Activated naive CD8-positive, alpha-beta T cell treated with anti-CD3 and anti-CD28 coated beads for 36 hours (primary cell): ENCODE results near the gene LBH. TPM values are rescaled to one million over a fixed set of nuclear protein-coding genes. Genes with fewer than 3 reads are reported as not detected.

Source experiments
- DNase-seq: peaks from one replicate; pipeline ENCODE4 v3.0.0; 2021
- H3K27ac Mint-ChIP-seq: one replicate; pipeline ENCODE4 v1.8.0; 2022; ENCODE audit warnings: mild to moderate bottlenecking, moderate library complexity, mixed read lengths
- H3K27me3 Mint-ChIP-seq: one replicate; pipeline ENCODE4 v1.8.0; 2022; ENCODE audit warnings: mild to moderate bottlenecking, mixed read lengths
- H3K36me3 Mint-ChIP-seq: one replicate; pipeline ENCODE4 v1.8.0; 2021; ENCODE audit warnings: mild to moderate bottlenecking, mixed read lengths
- H3K4me1 Mint-ChIP-seq: one replicate; pipeline ENCODE4 v1.8.0; 2021; ENCODE audit warnings: mixed read lengths
- H3K4me3 Mint-ChIP-seq: one replicate; pipeline ENCODE4 v1.8.0; 2022; ENCODE audit warnings: mild to moderate bottlenecking, moderate library complexity, mixed read lengths
- H3K9me3 Mint-ChIP-seq: one replicate; pipeline ENCODE4 v1.8.0; 2022; ENCODE audit warnings: mixed read lengths
- total RNA-seq, 2 experiments: library from RNA; stranded (reverse); gene quantifications; one replicate each; pipeline ENCODE4 v1.2.3, GENCODE V29; 2021

LBH gene
- 10 to 100 TPM; 85.0 to 89.2 TPM for total RNA-seq

DNA sequence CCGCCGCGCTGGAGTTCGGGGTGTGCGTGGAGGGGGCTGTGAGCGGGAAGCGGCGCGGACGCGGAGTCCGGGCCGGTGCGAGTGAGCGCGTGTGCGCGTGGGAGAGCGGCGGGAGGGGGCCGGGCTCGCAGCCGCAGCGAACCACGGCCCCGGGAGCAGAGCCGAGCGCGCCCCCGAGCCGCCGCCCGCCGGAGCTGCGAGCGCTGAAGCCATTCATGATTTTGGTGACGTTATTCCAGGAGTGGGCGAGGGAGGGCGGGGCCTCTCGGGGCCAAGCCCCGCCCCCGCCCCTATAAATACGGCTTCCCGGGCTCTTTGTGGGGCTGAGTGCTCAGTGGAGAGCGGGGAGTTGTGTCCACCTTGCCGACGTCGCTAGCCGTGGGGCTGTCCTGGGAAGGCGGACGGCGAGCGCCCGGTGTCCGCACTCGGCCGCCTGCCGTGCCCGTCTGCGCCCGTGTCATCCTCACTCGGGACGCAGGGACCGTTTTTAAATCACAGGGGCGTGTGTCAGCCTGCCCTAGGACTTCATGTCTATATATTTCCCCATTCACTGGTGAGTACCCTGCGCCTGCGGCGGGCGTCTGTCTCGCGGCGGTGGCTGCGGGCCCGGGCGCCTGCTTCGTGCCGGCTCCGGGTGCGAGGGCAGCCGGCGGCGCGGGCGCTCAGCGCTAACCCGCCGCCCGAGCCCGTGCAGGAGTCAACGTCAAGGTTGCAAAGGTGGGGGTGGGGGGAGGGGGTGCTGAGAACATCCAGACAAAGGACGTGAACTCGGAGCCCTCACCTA, at the start of gene LBH:
LBH (plus strand) TSS at position 323 of the 784 bp plus-strand sequence; CDS start at position 528, 205 bp downstream.
- peaks cover 26% of the 10 kb centered on the region for H3K36me3 Mint-ChIP-seq
- peaks cover 63% of the 10 kb centered on the region for H3K4me1 Mint-ChIP-seq
- peak within 1 kb of the TSS; percentile 94 for H3K27ac Mint-ChIP-seq
- peak; percentile 86 for DNase-seq
- no peaks in the 10 kb centered on the region for H3K27me3 Mint-ChIP-seq
- peak within 1 kb of the TSS; percentile 86 for H3K4me3 Mint-ChIP-seq
- peaks cover 4% of the 10 kb centered on the region for H3K9me3 Mint-ChIP-seq

DNA sequence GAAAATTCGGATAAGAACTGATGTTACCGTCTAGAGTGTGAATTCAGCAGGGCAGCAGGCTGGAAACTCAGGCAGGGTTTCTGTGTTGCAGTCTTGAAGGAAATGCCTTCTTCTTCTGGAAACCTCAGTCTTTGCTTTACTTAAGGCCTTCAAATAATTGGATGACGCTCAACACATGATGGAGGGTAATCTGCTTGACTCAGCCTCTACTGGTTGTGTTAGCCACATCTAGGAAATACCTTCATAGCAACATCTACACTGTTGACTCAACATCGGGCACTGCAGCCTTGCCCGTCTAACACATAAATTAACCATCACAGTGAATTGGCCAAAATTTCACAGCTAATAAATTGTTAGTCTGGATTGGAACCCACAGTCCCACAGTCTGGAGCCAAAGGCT, 47.3 kb upstream of the LBH start:
- DNase-seq = no peak
- Mint-ChIP-seq H3K27me3 (no peaks in the 10 kb centered on the region), H3K4me1 (no peaks in the 10 kb centered on the region), H3K4me3 (no peak overlapping the region), H3K36me3 (no peaks in the 10 kb centered on the region), H3K9me3 (no peaks in the 10 kb centered on the region), H3K27ac (no peak overlapping the region)

DNA sequence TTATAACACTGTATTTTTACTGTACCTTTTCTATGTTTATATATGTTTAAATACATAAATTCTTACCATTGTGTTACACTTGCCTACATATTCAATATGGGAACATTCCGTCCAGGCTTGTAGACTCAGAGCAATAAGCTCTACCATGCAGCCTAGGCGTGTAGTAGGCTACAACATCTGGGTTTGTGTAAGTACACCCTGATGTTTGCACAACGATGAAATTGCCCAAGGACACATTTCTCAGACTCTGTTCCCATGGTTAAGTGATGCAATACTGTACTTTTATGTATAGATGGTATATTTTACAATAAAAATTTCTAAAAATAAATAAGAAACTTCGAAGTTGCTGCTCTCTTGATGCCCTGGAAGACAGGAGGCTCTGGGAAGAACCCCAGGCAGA, 46.2 kb upstream of the LBH start:
- no peaks in the 10 kb centered on the region for H3K36me3 Mint-ChIP-seq
- H3K27me3 Mint-ChIP-seq = no peaks in the 10 kb centered on the region
- no peaks in the 10 kb centered on the region for H3K9me3 Mint-ChIP-seq
- H3K27ac Mint-ChIP-seq = no peak overlapping the region
- no peaks in the 10 kb centered on the region for H3K4me1 Mint-ChIP-seq
- no peak for DNase-seq
- H3K4me3 Mint-ChIP-seq = no peak overlapping the region

DNA sequence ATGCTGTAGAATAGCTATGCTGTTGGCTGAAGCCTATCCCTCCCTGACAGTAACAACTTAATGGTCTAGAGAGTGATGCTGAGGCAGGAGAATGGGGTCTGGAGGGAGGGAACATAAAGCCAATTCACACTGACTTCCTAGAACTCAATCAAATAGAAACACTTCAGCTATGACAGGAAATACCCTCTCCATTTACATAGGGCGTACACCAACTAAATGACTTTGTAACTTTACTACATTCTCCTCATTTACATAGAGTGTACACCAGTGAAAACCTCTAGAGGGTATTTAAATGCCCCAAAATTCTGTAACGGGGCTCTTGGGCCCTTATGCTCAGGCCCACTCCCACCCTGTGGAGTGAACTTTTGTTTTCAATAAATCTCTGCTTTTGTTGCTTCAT, 43.0 kb upstream of the LBH start:
- Mint-ChIP-seq H3K27ac (no peak overlapping the region), H3K4me1 (no peaks in the 10 kb centered on the region), H3K27me3 (no peaks in the 10 kb centered on the region), H3K9me3 (no peaks in the 10 kb centered on the region), H3K4me3 (no peak overlapping the region), H3K36me3 (no peaks in the 10 kb centered on the region)
- no peak for DNase-seq

DNA sequence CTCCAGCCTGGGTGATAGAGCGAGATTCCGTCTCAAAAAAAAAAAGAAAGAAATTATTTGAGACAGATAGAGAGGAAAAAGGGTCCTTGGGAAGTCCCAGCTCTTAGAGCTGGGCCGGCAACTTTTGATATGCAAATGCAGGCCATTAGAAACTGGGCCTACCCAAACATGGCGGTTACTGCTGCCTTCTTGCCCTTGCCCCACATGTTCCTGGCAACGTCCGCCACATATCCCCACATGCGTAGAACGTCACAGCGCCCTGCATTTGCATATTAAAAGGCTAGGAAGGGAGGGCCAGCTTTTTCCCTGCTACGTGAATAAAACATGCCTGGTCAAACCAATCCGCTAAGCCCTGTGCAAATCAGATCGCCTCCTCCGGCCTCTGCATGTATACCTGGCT, 40.7 kb upstream of the LBH start:
- DNase-seq = no peak
- no peak overlapping the region for H3K27ac Mint-ChIP-seq
- H3K36me3 Mint-ChIP-seq = no peaks in the 10 kb centered on the region
- H3K9me3 Mint-ChIP-seq = no peaks in the 10 kb centered on the region
- H3K4me1 Mint-ChIP-seq = no peaks in the 10 kb centered on the region
- H3K4me3 Mint-ChIP-seq = no peak overlapping the region
- H3K27me3 Mint-ChIP-seq = no peaks in the 10 kb centered on the region

DNA sequence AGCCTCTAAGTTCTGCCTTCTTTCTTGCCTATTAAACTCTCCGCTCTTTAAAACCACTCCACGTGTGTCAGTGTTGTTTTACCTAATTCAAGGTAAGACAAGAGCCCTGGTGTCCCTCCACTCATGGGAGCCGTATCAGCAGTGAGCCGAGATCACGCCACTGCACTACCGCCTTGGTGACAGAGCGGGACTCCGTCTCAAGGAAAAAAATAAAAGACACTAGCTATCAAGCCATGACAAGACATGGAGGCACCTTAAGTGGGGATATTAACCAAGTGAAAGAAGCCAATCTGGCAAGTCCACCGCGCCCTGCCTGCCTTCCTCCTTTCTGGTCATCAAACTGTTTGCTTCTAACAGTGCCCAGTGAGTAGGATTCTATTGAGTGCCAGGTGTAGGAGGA, 40.2 kb upstream of the LBH start:
- no peak overlapping the region for H3K4me3 Mint-ChIP-seq
- no peaks in the 10 kb centered on the region for H3K9me3 Mint-ChIP-seq
- no peak overlapping the region for H3K27ac Mint-ChIP-seq
- H3K36me3 Mint-ChIP-seq = no peaks in the 10 kb centered on the region
- no peak for DNase-seq
- no peaks in the 10 kb centered on the region for H3K4me1 Mint-ChIP-seq
- no peaks in the 10 kb centered on the region for H3K27me3 Mint-ChIP-seq

DNA sequence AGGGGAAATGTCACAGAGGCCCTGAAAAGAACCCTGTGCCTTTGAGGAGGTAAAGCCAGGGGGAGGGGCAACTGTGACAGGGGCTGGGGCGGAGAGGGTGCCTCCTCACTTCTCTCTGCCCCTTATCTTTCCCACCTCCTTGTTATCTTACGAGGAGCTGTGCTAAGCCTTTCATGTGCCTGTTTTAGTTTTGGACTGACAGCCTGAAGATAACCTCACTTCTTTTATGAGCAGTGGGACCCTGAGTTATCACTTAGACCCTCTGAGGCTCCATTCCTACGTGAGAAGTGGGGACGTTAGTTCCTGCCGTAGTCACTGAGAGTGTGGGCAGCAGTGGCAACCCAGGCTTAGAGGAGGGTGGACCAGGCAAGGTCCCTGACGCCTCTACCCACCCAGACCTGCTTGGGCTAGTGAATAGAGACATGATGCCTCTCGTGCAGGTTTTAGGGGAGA, 39.5 kb upstream of the LBH start:
- no peaks in the 10 kb centered on the region for H3K9me3 Mint-ChIP-seq
- no peaks in the 10 kb centered on the region for H3K4me1 Mint-ChIP-seq
- H3K27ac Mint-ChIP-seq = no peak overlapping the region
- no peak for DNase-seq
- H3K4me3 Mint-ChIP-seq = no peak overlapping the region
- H3K27me3 Mint-ChIP-seq = no peaks in the 10 kb centered on the region
- no peaks in the 10 kb centered on the region for H3K36me3 Mint-ChIP-seq

DNA sequence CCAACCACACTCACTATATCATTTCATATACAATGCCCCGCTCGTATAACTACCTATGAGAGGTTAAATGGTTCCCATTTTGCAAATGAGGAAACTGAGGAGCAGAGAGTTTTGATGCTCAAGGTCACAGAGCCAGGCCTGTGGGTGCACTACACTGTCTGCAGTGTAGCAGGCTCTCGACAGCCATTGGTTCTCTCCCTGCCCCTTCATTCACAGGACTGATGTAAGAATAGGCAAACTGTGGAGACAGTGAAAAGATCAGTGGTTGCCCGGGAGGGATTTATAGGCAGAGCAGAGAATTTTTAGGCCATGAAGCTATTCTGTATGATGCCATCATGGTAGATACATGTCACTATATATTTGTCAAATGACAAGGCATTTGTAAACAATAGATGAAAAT, 39.0 kb upstream of the LBH start:
- H3K36me3 Mint-ChIP-seq = no peaks in the 10 kb centered on the region

DNA sequence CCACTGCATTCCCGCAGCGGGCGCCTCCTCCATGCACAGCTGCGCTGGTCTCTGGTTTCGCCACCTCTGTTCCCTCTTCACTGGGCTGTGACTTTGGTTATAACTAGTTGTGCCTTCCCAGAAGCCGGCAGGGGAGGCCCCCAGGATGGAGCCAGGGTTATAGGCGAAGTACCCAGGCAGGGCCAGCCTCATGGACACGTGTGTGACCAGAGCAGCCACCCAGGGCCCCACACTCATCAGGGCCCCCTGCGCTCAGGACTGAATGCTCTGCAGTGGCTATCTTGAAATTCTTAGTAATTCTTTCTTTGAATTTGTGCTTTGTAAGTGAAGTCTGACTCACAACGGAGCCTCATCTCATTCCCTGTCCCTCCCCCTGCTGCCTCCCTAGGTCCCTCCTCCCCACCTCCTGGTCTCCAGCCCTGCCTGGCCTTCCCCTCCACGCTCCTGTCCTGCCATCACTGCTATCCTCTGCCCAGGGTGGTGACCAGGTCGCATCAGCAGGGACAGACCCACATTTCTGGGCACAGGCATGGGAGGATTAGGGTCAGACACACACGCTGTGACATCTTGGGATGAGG, 38.1 kb upstream of the LBH start:
- no peak for DNase-seq
- no peak overlapping the region for H3K27ac Mint-ChIP-seq
- no peaks in the 10 kb centered on the region for H3K27me3 Mint-ChIP-seq
- no peaks in the 10 kb centered on the region for H3K36me3 Mint-ChIP-seq
- H3K9me3 Mint-ChIP-seq = no peaks in the 10 kb centered on the region
- H3K4me1 Mint-ChIP-seq = peaks cover 4% of the 10 kb centered on the region
- no peak overlapping the region for H3K4me3 Mint-ChIP-seq

More for the DNA sequence above, 39.0 kb upstream of the LBH start:
- Mint-ChIP-seq H3K27ac (no peak overlapping the region), H3K4me1 (no peaks in the 10 kb centered on the region), H3K9me3 (no peaks in the 10 kb centered on the region), H3K27me3 (no peaks in the 10 kb centered on the region), H3K4me3 (no peak overlapping the region)
- no peak for DNase-seq

DNA sequence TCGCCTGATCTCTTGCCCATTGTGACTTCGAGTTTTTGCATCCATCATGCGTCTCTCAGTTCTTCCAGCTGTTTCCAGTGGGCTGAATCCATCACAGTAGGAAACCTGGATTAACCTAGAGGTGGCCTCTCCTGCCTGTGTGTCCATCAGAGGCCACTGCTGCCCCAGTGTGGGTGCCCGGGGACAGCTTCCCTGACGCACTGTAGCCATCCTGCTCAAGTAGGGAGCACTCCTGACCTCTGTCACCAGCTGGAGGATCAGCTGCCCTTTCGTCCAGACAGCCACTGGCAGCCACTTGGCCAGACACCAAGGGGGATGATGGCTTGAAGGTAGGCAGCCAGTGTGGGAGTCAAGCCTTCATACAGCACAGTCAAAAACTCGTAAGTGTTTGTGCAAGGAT, 36.9 kb upstream of the LBH start:
- DNase-seq = no peak
- Mint-ChIP-seq H3K27me3 (no peaks in the 10 kb centered on the region), H3K36me3 (no peaks in the 10 kb centered on the region), H3K4me1 (peaks cover 4% of the 10 kb centered on the region), H3K27ac (no peak overlapping the region), H3K9me3 (no peaks in the 10 kb centered on the region), H3K4me3 (no peak overlapping the region)

DNA sequence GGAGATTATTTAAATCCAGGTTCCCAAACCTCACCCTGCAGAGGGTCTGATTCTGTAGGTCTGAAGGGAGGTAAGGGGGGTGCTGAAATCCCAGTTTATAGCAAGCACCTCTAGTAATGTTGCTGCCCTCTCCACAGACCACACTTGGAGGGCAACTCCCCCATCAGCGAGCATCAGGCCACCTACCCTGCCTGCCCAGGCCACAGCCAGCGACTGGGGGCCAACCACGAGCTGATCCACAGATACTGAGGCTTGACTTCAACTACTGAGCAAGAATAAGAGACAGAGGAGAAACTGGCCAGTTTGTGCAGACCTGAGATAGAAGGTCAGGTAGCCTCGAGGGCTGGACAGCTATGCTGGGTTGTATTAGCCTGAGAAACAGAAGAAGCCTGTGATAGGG, 36.3 kb upstream of the LBH start:
- H3K36me3 Mint-ChIP-seq = no peaks in the 10 kb centered on the region
- H3K9me3 Mint-ChIP-seq = no peaks in the 10 kb centered on the region
- DNase-seq = no peak
- no peak overlapping the region for H3K27ac Mint-ChIP-seq
- H3K4me3 Mint-ChIP-seq = no peak overlapping the region
- no peaks in the 10 kb centered on the region for H3K27me3 Mint-ChIP-seq
- peaks cover 4% of the 10 kb centered on the region for H3K4me1 Mint-ChIP-seq

DNA sequence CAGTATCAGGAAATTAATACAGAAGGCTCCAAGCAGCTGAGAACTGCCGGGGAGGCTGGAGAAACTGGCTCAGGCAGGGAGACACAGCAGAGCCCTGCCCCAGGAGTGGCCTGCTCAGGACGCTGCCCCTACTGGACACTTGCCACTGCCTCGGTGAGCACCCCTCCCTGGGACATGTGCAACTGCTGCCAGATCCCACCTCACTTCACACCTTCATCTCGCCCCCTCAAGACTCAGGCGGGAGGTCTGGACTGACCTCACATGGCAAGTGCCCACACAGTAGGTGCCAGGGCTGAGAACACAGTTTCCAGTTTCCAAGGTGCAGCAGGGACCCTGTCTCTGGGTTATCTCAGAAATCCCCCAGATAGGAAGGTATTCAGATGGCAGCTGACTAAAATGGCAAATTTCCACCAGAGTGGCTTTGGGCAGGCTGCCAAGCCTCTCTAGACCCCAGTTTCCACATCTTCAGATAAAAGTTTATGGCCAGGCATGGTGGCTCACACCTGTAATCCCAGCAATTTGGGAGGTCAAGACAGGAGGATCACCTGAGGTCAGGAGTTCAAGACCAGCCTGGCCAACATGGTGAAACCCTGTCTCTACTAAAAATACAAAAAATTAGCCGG, 33.7 kb upstream of the LBH start:
- Mint-ChIP-seq H3K27ac (no peak overlapping the region), H3K36me3 (no peaks in the 10 kb centered on the region), H3K27me3 (no peaks in the 10 kb centered on the region), H3K4me1 (peaks cover 4% of the 10 kb centered on the region), H3K9me3 (no peaks in the 10 kb centered on the region), H3K4me3 (no peak overlapping the region)
- DNase-seq = no peak

DNA sequence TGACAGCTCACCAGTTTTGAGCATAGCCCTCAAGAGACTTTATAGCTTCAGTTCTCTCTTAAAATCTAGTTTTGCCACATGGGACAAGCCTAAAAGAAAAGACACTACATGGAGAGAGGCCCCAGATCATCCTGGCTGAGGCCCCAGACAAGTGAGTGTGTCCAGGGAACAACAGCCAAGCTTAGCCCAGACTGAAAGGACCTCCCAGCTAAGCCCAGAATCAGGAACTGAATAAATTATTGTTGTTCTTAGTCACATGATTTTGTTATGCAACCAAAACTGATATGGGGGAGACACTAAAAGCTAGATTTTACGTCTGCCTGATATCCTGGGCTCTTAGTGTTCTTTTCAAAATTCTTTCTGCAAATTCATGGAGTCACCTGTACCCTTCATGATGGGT, 29.3 kb upstream of the LBH start:
- DNase-seq = no peak
- H3K27ac Mint-ChIP-seq = no peak overlapping the region
- H3K4me1 Mint-ChIP-seq = peaks cover 5% of the 10 kb centered on the region
- H3K36me3 Mint-ChIP-seq = no peaks in the 10 kb centered on the region
- no peaks in the 10 kb centered on the region for H3K9me3 Mint-ChIP-seq
- H3K27me3 Mint-ChIP-seq = no peaks in the 10 kb centered on the region
- no peak overlapping the region for H3K4me3 Mint-ChIP-seq

DNA sequence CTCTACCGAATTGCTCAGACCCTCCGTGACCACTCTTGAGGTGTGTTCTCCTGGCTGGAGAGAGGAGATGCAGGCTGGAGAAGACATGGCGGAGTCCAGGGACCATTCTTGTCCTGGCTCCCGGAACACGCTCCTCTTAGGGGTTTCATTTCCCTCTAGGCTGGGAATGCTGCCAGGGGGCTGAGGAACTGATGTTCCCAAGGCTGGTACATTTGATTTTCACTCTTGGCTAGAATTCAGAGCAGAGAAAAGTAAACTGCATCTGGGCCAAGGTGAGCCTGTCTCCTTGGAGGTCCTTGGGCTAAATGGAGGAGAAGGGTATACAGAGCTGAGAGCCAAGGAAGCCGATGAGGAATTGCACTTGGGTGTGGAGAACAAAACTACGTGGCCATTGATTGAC, 28.2 kb upstream of the LBH start:
- Mint-ChIP-seq H3K9me3 (no peaks in the 10 kb centered on the region), H3K27ac (no peak overlapping the region), H3K27me3 (no peaks in the 10 kb centered on the region), H3K36me3 (no peaks in the 10 kb centered on the region), H3K4me1 (peaks cover 2% of the 10 kb centered on the region), H3K4me3 (no peak overlapping the region)
- no peak for DNase-seq

DNA sequence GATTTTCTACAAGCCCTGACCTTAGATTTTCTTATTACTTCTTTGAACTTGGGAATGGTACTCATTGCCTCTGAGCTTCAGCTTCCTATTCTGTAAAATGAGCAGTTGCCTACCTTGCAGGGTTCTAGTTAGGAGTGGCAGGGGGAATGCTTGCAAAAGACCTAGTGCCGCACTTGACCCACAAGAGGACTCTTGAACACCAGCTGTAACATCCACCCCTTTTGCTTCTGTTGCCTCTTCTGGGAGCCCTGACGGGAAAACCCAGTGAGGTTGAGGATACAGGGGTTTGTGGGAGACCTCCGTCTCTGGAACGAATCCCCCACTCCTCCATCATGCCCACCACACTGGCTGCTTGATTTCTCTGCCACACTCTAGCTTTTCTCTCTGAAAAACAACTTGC, 27.1 kb upstream of the LBH start:
- no peak for DNase-seq
- no peak overlapping the region for H3K4me3 Mint-ChIP-seq
- no peak overlapping the region for H3K27ac Mint-ChIP-seq
- no peaks in the 10 kb centered on the region for H3K27me3 Mint-ChIP-seq
- peaks cover 11% of the 10 kb centered on the region for H3K4me1 Mint-ChIP-seq
- no peaks in the 10 kb centered on the region for H3K36me3 Mint-ChIP-seq
- no peaks in the 10 kb centered on the region for H3K9me3 Mint-ChIP-seq

DNA sequence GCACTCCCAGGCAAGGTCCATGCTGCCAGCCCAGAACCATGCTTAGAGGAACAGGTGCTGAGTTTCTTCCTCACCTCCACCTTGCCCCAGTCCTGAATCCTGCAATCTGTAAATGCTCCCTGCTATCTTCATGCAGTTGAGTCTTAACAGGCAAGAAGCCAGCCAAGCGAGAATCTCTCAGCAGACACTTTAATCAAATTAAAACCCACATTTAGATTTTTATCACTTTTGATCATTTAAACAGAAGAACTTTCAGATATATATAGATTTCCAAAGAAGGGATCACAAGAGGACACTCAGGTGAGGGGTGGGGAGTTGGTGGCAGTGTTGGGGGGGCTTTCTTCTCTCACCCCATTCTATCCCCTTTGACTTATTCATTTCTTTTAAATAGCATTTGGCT, 25.9 kb upstream of the LBH start:
- Mint-ChIP-seq H3K27me3 (no peaks in the 10 kb centered on the region), H3K9me3 (no peaks in the 10 kb centered on the region), H3K36me3 (no peaks in the 10 kb centered on the region), H3K4me1 (peaks cover 18% of the 10 kb centered on the region), H3K27ac (no peak overlapping the region), H3K4me3 (no peak overlapping the region)
- no peak for DNase-seq
